ENCODE results near the gene OR4F17. TPM values are rescaled to one million over a fixed set of nuclear protein-coding genes. Genes with fewer than 3 reads are reported as not detected.
"Not testable (repeated sequence)": the region's sequence is repeated elsewhere in the genome, so short reads cannot be mapped to it uniquely, and the experiment has no call there.

Gene OR4F17, protein sequence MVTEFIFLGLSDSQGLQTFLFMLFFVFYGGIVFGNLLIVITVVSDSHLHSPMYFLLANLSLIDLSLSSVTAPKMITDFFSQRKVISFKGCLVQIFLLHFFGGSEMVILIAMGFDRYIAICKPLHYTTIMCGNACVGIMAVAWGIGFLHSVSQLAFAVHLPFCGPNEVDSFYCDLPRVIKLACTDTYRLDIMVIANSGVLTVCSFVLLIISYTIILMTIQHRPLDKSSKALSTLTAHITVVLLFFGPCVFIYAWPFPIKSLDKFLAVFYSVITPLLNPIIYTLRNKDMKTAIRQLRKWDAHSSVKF
- total RNA-seq, result not detected in 2 replicates
- polyA plus RNA-seq, result not detected in 2 replicates

DNA sequence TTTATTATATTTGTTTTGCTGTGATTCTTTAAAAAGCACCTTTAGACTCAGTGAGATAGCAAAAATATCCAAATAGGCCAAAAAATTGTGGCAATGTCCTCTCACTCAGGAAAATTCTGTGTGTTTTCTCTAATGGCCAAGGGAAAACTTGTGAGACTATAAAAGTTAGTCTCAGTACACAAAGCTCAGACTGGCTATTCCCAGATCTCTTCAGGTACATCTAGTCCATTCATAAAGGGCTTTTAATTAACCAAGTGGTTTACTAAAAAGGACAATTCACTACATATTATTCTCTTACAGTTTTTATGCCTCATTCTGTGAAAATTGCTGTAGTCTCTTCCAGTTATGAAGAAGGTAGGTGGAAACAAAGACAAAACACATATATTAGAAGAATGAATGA lies at the start of gene OR4F17:
Gene OR4F17, plus strand, starts transcription at position 301 of the 400 bp plus-strand sequence. CDS start 3,575 bp downstream, outside the sequence.
- H3K36me3 ChIP-seq (replicated peaks; ENCODE audit: insufficient read depth, low read depth); H3K4me2 ChIP-seq; H3K9me2 ChIP-seq (replicated peaks; ENCODE audit: insufficient read depth); H4K20me1 ChIP-seq (ENCODE audit: insufficient read depth, poor library complexity, severe bottlenecking); H3K9me3 ChIP-seq (ENCODE audit: low read depth); H3K27me3 ChIP-seq; H3K4me1 ChIP-seq (ENCODE audit: insufficient read depth); DNase-seq (ENCODE audit: low spot score); H3K79me2 ChIP-seq; H3K27ac ChIP-seq; H3K4me3 ChIP-seq; H2AFZ ChIP-seq: not testable (repeated sequence)

DNA sequence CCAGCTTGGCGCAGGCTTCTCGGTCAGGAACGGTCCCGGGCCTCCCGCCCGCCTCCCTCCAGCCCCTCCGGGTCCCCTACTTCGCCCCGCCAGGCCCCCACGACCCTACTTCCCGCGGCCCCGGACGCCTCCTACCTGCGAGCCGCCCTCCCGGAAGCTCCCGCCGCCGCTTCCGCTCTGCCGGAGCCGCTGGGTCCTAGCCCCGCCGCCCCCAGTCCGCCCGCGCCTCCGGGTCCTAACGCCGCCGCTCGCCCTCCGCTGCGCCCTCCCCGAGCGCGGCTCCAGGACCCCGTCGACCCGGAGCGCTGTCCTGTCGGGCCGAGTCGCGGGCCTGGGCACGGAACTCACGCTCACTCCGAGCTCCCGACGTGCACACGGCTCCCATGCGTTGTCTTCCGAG lies 36.1 kb upstream of the OR4F17 start:
- H2AFZ ChIP-seq; H3K9me2 ChIP-seq (replicated peaks; ENCODE audit: insufficient read depth); H3K4me1 ChIP-seq (ENCODE audit: insufficient read depth); H3K9me3 ChIP-seq (ENCODE audit: low read depth); H3K79me2 ChIP-seq; H3K27me3 ChIP-seq; DNase-seq (ENCODE audit: low spot score); H3K4me2 ChIP-seq; H4K20me1 ChIP-seq (ENCODE audit: insufficient read depth, poor library complexity, severe bottlenecking); H3K27ac ChIP-seq; H3K4me3 ChIP-seq; H3K36me3 ChIP-seq (replicated peaks; ENCODE audit: insufficient read depth, low read depth): not testable (repeated sequence)
- WGBS (ENCODE audit: low lambda C conversion rate, missing lambda C conversion rate), result no CpG with 5 or more reads among the region's 54 CpGs

DNA sequence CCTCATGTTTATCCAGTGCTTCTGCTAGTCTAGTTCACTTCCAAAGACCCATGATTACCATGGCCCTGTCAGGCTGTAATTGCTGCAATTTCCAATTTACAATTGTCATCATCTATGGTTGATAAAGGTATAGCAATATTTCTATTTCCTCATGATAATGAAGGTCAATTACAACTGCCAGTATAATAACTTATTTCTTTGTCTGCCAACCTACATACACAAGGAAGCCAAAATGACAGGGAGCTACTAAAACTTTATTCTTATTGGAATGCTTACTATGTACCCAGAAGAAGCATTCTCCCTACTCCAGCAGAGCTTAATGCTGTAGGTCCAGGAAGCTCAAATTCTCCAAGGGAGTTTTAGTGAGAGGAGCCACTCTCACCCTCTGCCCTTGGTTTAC lies 24.0 kb upstream of the OR4F17 start:
- not testable (repeated sequence) for H3K36me3 ChIP-seq (replicated peaks; ENCODE audit: insufficient read depth, low read depth); H3K27ac ChIP-seq; DNase-seq (ENCODE audit: low spot score); H3K9me3 ChIP-seq (ENCODE audit: low read depth); H2AFZ ChIP-seq; H3K9me2 ChIP-seq (replicated peaks; ENCODE audit: insufficient read depth); H3K4me2 ChIP-seq; H3K27me3 ChIP-seq; H3K4me1 ChIP-seq (ENCODE audit: insufficient read depth); H4K20me1 ChIP-seq (ENCODE audit: insufficient read depth, poor library complexity, severe bottlenecking); H3K4me3 ChIP-seq; H3K79me2 ChIP-seq

DNA sequence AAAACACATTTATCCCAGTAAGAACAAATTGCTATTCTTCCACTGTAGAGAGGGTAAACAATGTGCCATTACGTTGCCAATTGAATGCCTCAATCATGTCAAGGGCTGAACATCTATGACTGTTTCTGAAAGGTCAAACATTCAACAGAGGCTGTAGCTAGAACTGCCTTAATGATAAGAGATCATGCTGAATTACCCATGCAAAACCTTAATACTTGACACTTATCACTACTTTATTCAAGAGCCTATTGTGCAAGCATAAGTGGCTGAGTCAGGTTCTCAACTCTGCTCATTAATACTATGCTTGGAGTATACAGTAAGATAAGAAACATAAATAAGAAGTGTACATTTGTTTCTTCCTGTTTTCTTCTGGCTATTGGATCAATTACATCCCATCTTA lies 23.3 kb upstream of the OR4F17 start:
- H3K79me2 ChIP-seq; H2AFZ ChIP-seq; H4K20me1 ChIP-seq (ENCODE audit: insufficient read depth, poor library complexity, severe bottlenecking); H3K4me1 ChIP-seq (ENCODE audit: insufficient read depth); H3K27ac ChIP-seq; H3K4me2 ChIP-seq; H3K4me3 ChIP-seq; H3K9me2 ChIP-seq (replicated peaks; ENCODE audit: insufficient read depth); H3K9me3 ChIP-seq (ENCODE audit: low read depth); H3K36me3 ChIP-seq (replicated peaks; ENCODE audit: insufficient read depth, low read depth); H3K27me3 ChIP-seq; DNase-seq (ENCODE audit: low spot score): not testable (repeated sequence)
- no CpG with 5 or more reads among the region's 1 CpG for WGBS (ENCODE audit: low lambda C conversion rate, missing lambda C conversion rate)

DNA sequence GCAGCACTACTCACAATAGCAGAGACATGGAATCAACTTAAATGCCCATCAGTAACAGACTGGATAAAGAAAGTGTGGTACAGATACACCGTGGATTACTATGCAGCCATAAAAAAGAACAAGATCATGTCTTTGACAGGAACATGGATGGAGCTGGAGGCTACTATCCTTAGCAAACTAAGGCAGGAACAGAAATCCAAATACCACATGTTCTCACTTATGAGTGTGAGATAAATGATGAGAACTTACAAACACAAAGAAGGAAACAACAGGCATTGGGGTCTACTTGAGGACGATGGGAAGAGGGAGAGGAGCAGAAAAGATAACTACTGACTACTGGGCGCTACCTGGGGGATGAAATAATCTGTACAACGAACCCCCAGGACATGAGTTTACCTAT lies 16.2 kb upstream of the OR4F17 start:
- not testable (repeated sequence) for H3K4me2 ChIP-seq; H3K4me1 ChIP-seq (ENCODE audit: insufficient read depth); H3K27me3 ChIP-seq; H4K20me1 ChIP-seq (ENCODE audit: insufficient read depth, poor library complexity, severe bottlenecking); H3K27ac ChIP-seq; H3K9me2 ChIP-seq (replicated peaks; ENCODE audit: insufficient read depth); H3K9me3 ChIP-seq (ENCODE audit: low read depth); H3K4me3 ChIP-seq; H3K36me3 ChIP-seq (replicated peaks; ENCODE audit: insufficient read depth, low read depth); H3K79me2 ChIP-seq; H2AFZ ChIP-seq
- 79% methylated on average over 4 of the region's 4 CpGs for WGBS (ENCODE audit: low lambda C conversion rate, missing lambda C conversion rate)
- peak; percentile 3 for DNase-seq (ENCODE audit: low spot score)

DNA sequence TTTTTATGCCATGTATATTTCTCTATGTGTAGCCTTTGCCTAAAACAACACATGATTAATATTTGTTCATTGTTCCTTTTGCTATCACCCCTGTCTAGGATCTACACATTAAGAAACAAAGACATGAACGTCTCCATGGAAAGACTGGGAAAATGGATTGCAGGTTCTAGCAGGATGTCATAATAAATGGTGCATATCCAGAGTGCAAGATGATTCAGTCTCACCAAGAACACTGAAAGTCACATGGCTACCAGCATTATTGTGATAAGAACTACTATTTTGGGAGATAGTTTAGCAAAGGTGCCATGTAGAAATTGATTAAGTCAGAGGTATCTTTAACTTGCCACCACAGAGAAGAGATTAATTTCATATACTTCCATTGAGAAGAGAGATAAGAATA lies 12.1 kb upstream of the OR4F17 start:
- not testable (repeated sequence) for DNase-seq (ENCODE audit: low spot score); H3K9me3 ChIP-seq (ENCODE audit: low read depth); H3K9me2 ChIP-seq (replicated peaks; ENCODE audit: insufficient read depth); H3K36me3 ChIP-seq (replicated peaks; ENCODE audit: insufficient read depth, low read depth); H3K27ac ChIP-seq; H3K4me2 ChIP-seq; H3K4me1 ChIP-seq (ENCODE audit: insufficient read depth); H3K4me3 ChIP-seq; H3K79me2 ChIP-seq; H2AFZ ChIP-seq; H3K27me3 ChIP-seq; H4K20me1 ChIP-seq (ENCODE audit: insufficient read depth, poor library complexity, severe bottlenecking)
- no CpG with 5 or more reads among the region's 1 CpG for WGBS (ENCODE audit: low lambda C conversion rate, missing lambda C conversion rate)

DNA sequence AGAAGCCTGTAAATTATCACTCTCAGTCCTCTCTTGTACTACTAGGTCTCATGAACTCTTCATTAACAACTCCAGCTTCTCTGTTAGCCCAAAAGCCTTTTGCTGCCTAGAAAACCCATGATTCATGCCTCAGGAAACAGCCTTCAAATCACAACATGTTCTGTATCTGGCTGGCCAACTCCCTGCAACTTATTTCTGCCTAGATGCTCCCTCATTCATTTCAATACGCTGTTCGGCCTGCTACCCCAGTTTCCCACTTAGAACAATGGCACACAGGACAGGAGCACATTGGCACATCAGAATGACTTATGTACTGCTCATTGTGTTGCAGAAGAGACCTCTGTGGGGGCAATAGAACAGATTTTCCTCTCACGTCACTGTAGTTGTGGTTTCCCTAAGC lies 9.3 kb upstream of the OR4F17 start:
- H3K79me2 ChIP-seq; H4K20me1 ChIP-seq (ENCODE audit: insufficient read depth, poor library complexity, severe bottlenecking): not testable (repeated sequence)

DNA sequence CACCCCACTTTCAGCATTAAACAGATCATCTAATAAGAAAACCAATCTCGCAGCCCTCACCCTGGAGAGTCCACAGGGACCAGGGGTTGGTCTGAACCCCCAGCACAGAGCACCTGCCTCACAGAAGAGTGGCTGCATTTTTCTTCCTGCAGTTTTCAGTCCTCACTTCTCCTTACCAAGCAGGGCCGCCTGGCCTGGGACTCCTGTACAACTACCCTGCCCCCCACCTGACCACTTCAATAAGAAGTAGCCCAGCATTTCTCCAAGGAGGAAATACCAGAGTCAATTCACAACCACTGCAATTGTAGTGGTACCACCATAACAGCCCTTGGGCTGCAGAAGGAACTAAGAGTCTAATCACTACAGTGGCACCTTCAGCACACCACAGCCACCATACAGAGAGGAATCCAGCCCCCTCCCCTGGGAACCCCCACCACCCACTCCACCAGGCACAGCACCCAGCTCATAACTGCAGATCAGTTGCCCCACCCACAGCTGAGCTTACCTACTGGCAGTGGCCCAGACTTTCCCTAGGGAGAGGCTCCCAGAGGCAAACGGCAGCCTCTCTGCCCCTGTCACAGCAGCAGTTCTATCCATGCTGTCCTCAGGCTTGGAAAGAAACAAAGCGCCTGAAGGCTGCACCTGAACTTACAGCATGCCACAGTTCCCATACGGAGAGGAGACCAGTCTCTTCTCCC lies 13.7 kb downstream of the OR4F17 start:
- not testable (repeated sequence) for H3K36me3 ChIP-seq (replicated peaks; ENCODE audit: insufficient read depth, low read depth); H4K20me1 ChIP-seq (ENCODE audit: insufficient read depth, poor library complexity, severe bottlenecking); H3K27ac ChIP-seq; H3K4me2 ChIP-seq; H3K79me2 ChIP-seq; H3K9me2 ChIP-seq (replicated peaks; ENCODE audit: insufficient read depth); H2AFZ ChIP-seq; H3K4me1 ChIP-seq (ENCODE audit: insufficient read depth); H3K27me3 ChIP-seq; DNase-seq (ENCODE audit: low spot score); H3K4me3 ChIP-seq; H3K9me3 ChIP-seq (ENCODE audit: low read depth)
- WGBS (ENCODE audit: low lambda C conversion rate, missing lambda C conversion rate), result 92% methylated on average over 3 of the region's 5 CpGs

More for the DNA sequence above, 9.3 kb upstream of the OR4F17 start:
- not testable (repeated sequence) for H3K4me3 ChIP-seq; H3K36me3 ChIP-seq (replicated peaks; ENCODE audit: insufficient read depth, low read depth); H3K9me2 ChIP-seq (replicated peaks; ENCODE audit: insufficient read depth); H3K4me2 ChIP-seq; H3K27ac ChIP-seq; DNase-seq (ENCODE audit: low spot score); H3K9me3 ChIP-seq (ENCODE audit: low read depth); H3K27me3 ChIP-seq; H3K4me1 ChIP-seq (ENCODE audit: insufficient read depth); H2AFZ ChIP-seq
- no CpG with 5 or more reads among the region's 3 CpGs for WGBS (ENCODE audit: low lambda C conversion rate, missing lambda C conversion rate)

All from hepatocyte (in vitro differentiated cells).